ENCODE data around the gene TMEM179. TPM values are rescaled to one million over a fixed set of nuclear protein-coding genes. Genes with fewer than 3 reads are reported as not detected.

Gene TMEM179
- total and polyA plus RNA-seq, 10 of the 15 experiments (the other 5 are each of a cell fraction or from before 2014, with no cell fraction given), result not detected

GRCh38 chr14:104636131-104636530 is 31.6 kb upstream of the TMEM179 start:
- no peak for FAIRE-seq
- no peaks in the 10 kb centered on the region for H3K27me3 ChIP-seq (replicated peaks in 1 of 2; ENCODE audit: control insufficient read depth in 2 of 2, insufficient read depth in 2 of 2, low read length in 1 of 2)
- POLR2A ChIA-PET, result no interaction called here

More at GRCh38 chr14:104636131-104636530, 31.6 kb upstream of the TMEM179 start:
- ChIA-PET CTCF (interaction anchor here (1.4 kb wide), 1 partner anchor 558 kb away, joined by 3 read pairs; no protein-coding TSS in a partner anchor), SMC1A (ENCODE audit: uncharacterized antibody, unreplicated experiment) (no interaction called here), RAD21 (ENCODE audit: unreplicated experiment) (no interaction called here)
- no peak for ATAC-seq
- 46% methylated on average over 11 of the region's 11 CpGs for WGBS (ENCODE audit: insufficient coverage, insufficient replicate concordance, low lambda C conversion rate, missing lambda C conversion rate)
- no peak overlapping the region for H3K9ac ChIP-seq (ENCODE audit: control insufficient read depth, insufficient read depth, low read length)
- H3K9me3 ChIP-seq (replicated peaks; ENCODE audit: control insufficient read depth, insufficient read depth, low read length), result no peaks in the 10 kb centered on the region
- no peak overlapping the region for H2AFZ ChIP-seq (ENCODE audit: control insufficient read depth, low read depth, low read length)
- BruUV-seq (replicated peaks), result no TSS peak
- H3K36me3 ChIP-seq (ENCODE audit: control insufficient read depth in 2 of 2, insufficient read depth in 2 of 2, low read length in 1 of 2), result no peaks in the 10 kb centered on the region
- no peaks in the 10 kb centered on the region for H3K79me2 ChIP-seq (ENCODE audit: control insufficient read depth, insufficient read depth, low read length)
- H3K4me3 ChIP-seq, result no peak overlapping the region
- intact Hi-C loops (cut with micrococcal nuclease; ENCODE audit: unreplicated experiment), result no loop called here
- TF ChIP-seq ZBTB33 (IDR thresholded peaks at IDR 0.05) (no peak), MXI1 (IDR thresholded peaks at IDR 0.05; ENCODE audit: low read depth, low read length) (no peak), SIX5 (IDR thresholded peaks at IDR 0.05; ENCODE audit: low read depth, low read length, severe bottlenecking) (no peak), HDGF (IDR thresholded peaks at IDR 0.05) (no peak), STAT1 (conservative IDR thresholded peaks at IDR 0.05) (no peak), E4F1 (IDR thresholded peaks at IDR 0.05; ENCODE audit: borderline replicate concordance, partially characterized antibody) (no peak), NR2F1 (conservative IDR thresholded peaks at IDR 0.05) (no peak), CEBPB (IDR thresholded peaks at IDR 0.05; ENCODE audit: borderline replicate concordance in 1 of 2, low read depth in 2 of 2, low read length in 2 of 2) (no peak)
- in situ Hi-C loops (cut with MboI), result no loop called here
- no peak overlapping the region for H3K4me2 ChIP-seq (ENCODE audit: control insufficient read depth, insufficient read depth)
- H3K4me1 ChIP-seq (ENCODE audit: control insufficient read depth, insufficient read depth, low read length), result no peaks in the 10 kb centered on the region
- no peak for DNase-seq (ENCODE audit: low read depth, low spot score)
- H3K27ac ChIP-seq (ENCODE audit: control insufficient read depth, insufficient read depth), result no peak overlapping the region
- H4K20me1 ChIP-seq (ENCODE audit: control insufficient read depth, insufficient read depth), result no peaks in the 10 kb centered on the region
